ENCODE measurements around the gene THADA.

Gene THADA

GRCh38 chr2:43223521-43224001, 372.3 kb downstream of the THADA start:
- Histone ChIP-seq H3K4me1 (ENCODE audit: insufficient read depth, low read length) (peaks cover 28% of the 10 kb centered on the region), H3K4me3 (ENCODE audit: low read length) (peak overlapping the region; percentile 90), H3K9me3 (ENCODE audit: insufficient read depth, low read depth, low read length) (no peaks in the 10 kb centered on the region), H3K27ac (ENCODE audit: low read length) (no peak overlapping the region), H3K9ac (ENCODE audit: low read depth, low read length) (peak overlapping the region; percentile 94), H3K27me3 (ENCODE audit: insufficient read depth, low read length) (no peaks in the 10 kb centered on the region), H3K36me3 (ENCODE audit: insufficient read depth, low read depth, low read length) (peaks cover 34% of the 10 kb centered on the region)

GRCh38 chr2:43222475-43223309, 373.1 kb downstream of the THADA start:
- H3K4me1 ChIP-seq (ENCODE audit: insufficient read depth, low read length) = peaks cover 29% of the 10 kb centered on the region
- H3K36me3 ChIP-seq (ENCODE audit: insufficient read depth, low read depth, low read length) = peaks cover 34% of the 10 kb centered on the region
- no peaks in the 10 kb centered on the region for H3K9me3 ChIP-seq (ENCODE audit: insufficient read depth, low read depth, low read length)
- H3K27ac ChIP-seq (ENCODE audit: low read length) = no peak overlapping the region
- H3K27me3 ChIP-seq (ENCODE audit: insufficient read depth, low read length) = no peaks in the 10 kb centered on the region
- peak overlapping the region; percentile 90 for H3K4me3 ChIP-seq (ENCODE audit: low read length)
- H3K9ac ChIP-seq (ENCODE audit: low read depth, low read length) = peak overlapping the region; percentile 94; the same call in 1 of the 2 replicates

GRCh38 chr2:43221763-43222474, 373.9 kb downstream of the THADA start:
- Histone ChIP-seq H3K27me3 (ENCODE audit: insufficient read depth, low read length) (no peaks in the 10 kb centered on the region), H3K27ac (ENCODE audit: low read length) (peak overlapping the region; percentile 84), H3K9ac (ENCODE audit: low read depth, low read length) (peak overlapping the region; percentile 94; the same call in 1 of the 2 replicates), H3K36me3 (ENCODE audit: insufficient read depth, low read depth, low read length) (peaks cover 34% of the 10 kb centered on the region), H3K4me3 (ENCODE audit: low read length) (peak overlapping the region; percentile 90), H3K4me1 (ENCODE audit: insufficient read depth, low read length) (peaks cover 31% of the 10 kb centered on the region), H3K9me3 (ENCODE audit: insufficient read depth, low read depth, low read length) (no peaks in the 10 kb centered on the region)

- Histone ChIP-seq H3K9me3 (ENCODE audit: insufficient read depth, low read depth, low read length) (no peaks in the 10 kb centered on the region), H3K4me1 (ENCODE audit: insufficient read depth, low read length) (peaks cover 31% of the 10 kb centered on the region), H3K9ac (ENCODE audit: low read depth, low read length) (peak overlapping the region; percentile 94; the same call in 1 of the 2 replicates), H3K27ac (ENCODE audit: low read length) (peak overlapping the region; percentile 84), H3K36me3 (ENCODE audit: insufficient read depth, low read depth, low read length) (peaks cover 34% of the 10 kb centered on the region), H3K4me3 (ENCODE audit: low read length) (peak overlapping the region; percentile 90), H3K27me3 (ENCODE audit: insufficient read depth, low read length) (no peaks in the 10 kb centered on the region)
Measured at GRCh38 chr2:43221124-43221762, 374.6 kb downstream of the THADA start.

GRCh38 chr2:43220760-43221123, 375.1 kb downstream of the THADA start:
- Histone ChIP-seq H3K9ac (ENCODE audit: low read depth, low read length) (peak overlapping the region; percentile 94), H3K27me3 (ENCODE audit: insufficient read depth, low read length) (no peaks in the 10 kb centered on the region), H3K4me3 (ENCODE audit: low read length) (peak overlapping the region; percentile 90), H3K9me3 (ENCODE audit: insufficient read depth, low read depth, low read length) (no peaks in the 10 kb centered on the region), H3K4me1 (ENCODE audit: insufficient read depth, low read length) (peaks cover 36% of the 10 kb centered on the region), H3K36me3 (ENCODE audit: insufficient read depth, low read depth, low read length) (peaks cover 34% of the 10 kb centered on the region), H3K27ac (ENCODE audit: low read length) (peak overlapping the region; percentile 84)

- peaks cover 33% of the 10 kb centered on the region for H3K36me3 ChIP-seq (ENCODE audit: insufficient read depth, low read depth, low read length)
- peak overlapping the region; percentile 94 for H3K9ac ChIP-seq (ENCODE audit: low read depth, low read length)
- H3K9me3 ChIP-seq (ENCODE audit: insufficient read depth, low read depth, low read length) = no peaks in the 10 kb centered on the region
- H3K4me3 ChIP-seq (ENCODE audit: low read length) = peak overlapping the region; percentile 90
- H3K27me3 ChIP-seq (ENCODE audit: insufficient read depth, low read length) = no peaks in the 10 kb centered on the region
- H3K4me1 ChIP-seq (ENCODE audit: insufficient read depth, low read length) = peaks cover 39% of the 10 kb centered on the region
- peak overlapping the region; percentile 84 for H3K27ac ChIP-seq (ENCODE audit: low read length)
Measured at GRCh38 chr2:43220229-43220751, 375.5 kb downstream of the THADA start.

GRCh38 chr2:43219383-43220228, 376.2 kb downstream of the THADA start:
- peak overlapping the region; percentile 94; the same call in 1 of the 2 replicates for H3K9ac ChIP-seq (ENCODE audit: low read depth, low read length)
- peak overlapping the region; percentile 90 for H3K4me3 ChIP-seq (ENCODE audit: low read length)
- H3K9me3 ChIP-seq (ENCODE audit: insufficient read depth, low read depth, low read length) = no peaks in the 10 kb centered on the region
- peaks cover 26% of the 10 kb centered on the region for H3K36me3 ChIP-seq (ENCODE audit: insufficient read depth, low read depth, low read length)
- H3K27ac ChIP-seq (ENCODE audit: low read length) = peak overlapping the region; percentile 84
- H3K27me3 ChIP-seq (ENCODE audit: insufficient read depth, low read length) = no peaks in the 10 kb centered on the region
- H3K4me1 ChIP-seq (ENCODE audit: insufficient read depth, low read length) = peaks cover 39% of the 10 kb centered on the region

GRCh38 chr2:43218702-43219382, 377.0 kb downstream of the THADA start:
- Histone ChIP-seq H3K4me1 (ENCODE audit: insufficient read depth, low read length) (peaks cover 39% of the 10 kb centered on the region), H3K9ac (ENCODE audit: low read depth, low read length) (peak overlapping the region; percentile 94; the same call in 1 of the 2 replicates), H3K36me3 (ENCODE audit: insufficient read depth, low read depth, low read length) (peaks cover 20% of the 10 kb centered on the region), H3K27ac (ENCODE audit: low read length) (peak overlapping the region; percentile 68), H3K9me3 (ENCODE audit: insufficient read depth, low read depth, low read length) (no peaks in the 10 kb centered on the region), H3K4me3 (ENCODE audit: low read length) (peak overlapping the region; percentile 90), H3K27me3 (ENCODE audit: insufficient read depth, low read length) (no peaks in the 10 kb centered on the region)

GRCh38 chr2:43218155-43218701, 377.6 kb downstream of the THADA start:
- H3K9ac ChIP-seq (ENCODE audit: low read depth, low read length) = peak overlapping the region; percentile 94; the same call in 1 of the 2 replicates
- peak overlapping the region; percentile 68 for H3K27ac ChIP-seq (ENCODE audit: low read length)
- H3K27me3 ChIP-seq (ENCODE audit: insufficient read depth, low read length) = no peaks in the 10 kb centered on the region
- peaks cover 14% of the 10 kb centered on the region for H3K36me3 ChIP-seq (ENCODE audit: insufficient read depth, low read depth, low read length)
- H3K4me1 ChIP-seq (ENCODE audit: insufficient read depth, low read length) = peaks cover 39% of the 10 kb centered on the region
- peak overlapping the region; percentile 90 for H3K4me3 ChIP-seq (ENCODE audit: low read length)
- no peaks in the 10 kb centered on the region for H3K9me3 ChIP-seq (ENCODE audit: insufficient read depth, low read depth, low read length)

Measured in iPS-20b (cell line).